Adrenal gland (tissue), 5 donors: ENCODE data around the gene RETSAT.

Source experiments
- POLR2A ChIP-seq, 2 donors: fragments of 450-650 bp; IDR thresholded peaks; one replicate each; pipeline ENCODE4 v1.6.1; 2017; ENCODE audit warnings: antibody characterized with exemption in 2 of 2, mild to moderate bottlenecking in 2 of 2, moderate library complexity in 1 of 2
- TF ChIP-seq, protein P1 (sequence below), 6 experiments: fragments of 450-650 bp in 4 of 6; fragments of 200-600 bp in 2 of 6; sonication (generic) in 1 of 6; IDR thresholded peaks; 1 replicate in 5 of 6; 2 replicates in 1 of 6; pipeline versions ENCODE4 v1.5.1 to v1.8.0; 2016 to 2021; ENCODE audit warnings: antibody characterized with exemption in 6 of 6, mild to moderate bottlenecking in 2 of 6, moderate library complexity in 1 of 6
- donor health status: DM: no; HTN: no; CAD: no.

GRCh38 chr2:85394976-85395375, 40.6 kb upstream of the RETSAT start:
- no peak for TF ChIP-seq POLR2A (IDR thresholded peaks at IDR 0.05)
- TF ChIP-seq, protein P1, sequence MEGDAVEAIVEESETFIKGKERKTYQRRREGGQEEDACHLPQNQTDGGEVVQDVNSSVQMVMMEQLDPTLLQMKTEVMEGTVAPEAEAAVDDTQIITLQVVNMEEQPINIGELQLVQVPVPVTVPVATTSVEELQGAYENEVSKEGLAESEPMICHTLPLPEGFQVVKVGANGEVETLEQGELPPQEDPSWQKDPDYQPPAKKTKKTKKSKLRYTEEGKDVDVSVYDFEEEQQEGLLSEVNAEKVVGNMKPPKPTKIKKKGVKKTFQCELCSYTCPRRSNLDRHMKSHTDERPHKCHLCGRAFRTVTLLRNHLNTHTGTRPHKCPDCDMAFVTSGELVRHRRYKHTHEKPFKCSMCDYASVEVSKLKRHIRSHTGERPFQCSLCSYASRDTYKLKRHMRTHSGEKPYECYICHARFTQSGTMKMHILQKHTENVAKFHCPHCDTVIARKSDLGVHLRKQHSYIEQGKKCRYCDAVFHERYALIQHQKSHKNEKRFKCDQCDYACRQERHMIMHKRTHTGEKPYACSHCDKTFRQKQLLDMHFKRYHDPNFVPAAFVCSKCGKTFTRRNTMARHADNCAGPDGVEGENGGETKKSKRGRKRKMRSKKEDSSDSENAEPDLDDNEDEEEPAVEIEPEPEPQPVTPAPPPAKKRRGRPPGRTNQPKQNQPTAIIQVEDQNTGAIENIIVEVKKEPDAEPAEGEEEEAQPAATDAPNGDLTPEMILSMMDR (IDR thresholded peaks at IDR 0.05): no peak
